Measurements from ENCODE around the gene NEK4.

DNA sequence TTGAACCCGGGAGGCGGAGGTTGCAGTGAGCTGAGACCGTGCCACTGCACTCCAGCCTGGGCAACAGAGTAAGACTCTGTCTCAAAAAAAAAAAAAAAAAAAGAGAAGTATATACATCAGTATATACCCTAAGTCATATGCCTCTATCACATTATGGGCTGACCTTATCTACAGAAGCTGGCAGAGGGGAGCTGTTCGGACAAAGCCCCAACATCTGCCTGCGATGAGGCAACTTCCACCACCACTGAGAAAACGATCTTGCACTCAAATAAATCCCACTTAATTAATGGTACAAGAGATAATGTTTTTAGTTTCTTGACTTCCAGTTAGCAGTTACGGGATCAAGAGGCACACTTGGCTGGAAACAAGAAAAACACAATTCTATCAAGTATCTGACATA is 67.4 kb downstream of the NEK4 start:
- TF ChIP-seq ZNF274 (IDR thresholded peaks at IDR 0.05; ENCODE audit: low read depth, low read length) (no peak), YY1 (IDR thresholded peaks at IDR 0.05; ENCODE audit: insufficient read depth, insufficient read length) (no peak), SUZ12 (IDR thresholded peaks at IDR 0.05; ENCODE audit: extremely low read depth, insufficient read depth, insufficient read length) (no peak)
